GM21367 (cell line): ENCODE measurements around the gene PGC.

ENCODE experiments used
- ATAC-seq: cut with Tn5 transposase; IDR thresholded peaks from one replicate; pipeline ENCODE4 v1.9.1; 2021; ENCODE audit not compliant: unreplicated experiment

The PGC gene

GRCh38 chr6:41716516-41717391 lies 30.4 kb downstream of the PGC start:
- no peak for ATAC-seq

- ATAC-seq, result no peak
Measured at GRCh38 chr6:41715795-41716515, 31.2 kb downstream of the PGC start.

- ATAC-seq, result no peak
Measured at GRCh38 chr6:41714556-41715273, 32.5 kb downstream of the PGC start.

GRCh38 chr6:41713650-41714291 lies 33.4 kb downstream of the PGC start:
- ATAC-seq, result no peak

GRCh38 chr6:41713159-41713649 lies 34.0 kb downstream of the PGC start:
- no peak for ATAC-seq

GRCh38 chr6:41712651-41713103 lies 34.5 kb downstream of the PGC start:
- no peak for ATAC-seq

- ATAC-seq, result no peak
Measured at GRCh38 chr6:41711323-41712038, 35.7 kb downstream of the PGC start.

- no peak for ATAC-seq
Measured at GRCh38 chr6:41709375-41709774, 37.8 kb downstream of the PGC start.

- no peak for ATAC-seq
Measured at GRCh38 chr6:41708856-41709255, 38.3 kb downstream of the PGC start.

GRCh38 chr6:41707565-41708200 lies 39.5 kb downstream of the PGC start:
- ATAC-seq, result no peak

GRCh38 chr6:41706876-41707564 lies 40.2 kb downstream of the PGC start:
- ATAC-seq, result no peak

GRCh38 chr6:41705996-41706835 lies 41.0 kb downstream of the PGC start:
- ATAC-seq, result peak; percentile 59

GRCh38 chr6:41705311-41705995 lies 41.7 kb downstream of the PGC start:
- ATAC-seq, result no peak

- ATAC-seq, result no peak
Measured at GRCh38 chr6:41704656-41705310, 42.4 kb downstream of the PGC start.

- ATAC-seq, result no peak
Measured at GRCh38 chr6:41704028-41704427, 43.2 kb downstream of the PGC start.

GRCh38 chr6:41702771-41703494 lies 44.3 kb downstream of the PGC start:
- ATAC-seq, result no peak
